Small intestine (tissue), 7 donors: ENCODE measurements around the gene ICE2. TPM values are rescaled to one million over a fixed set of nuclear protein-coding genes. Genes with fewer than 3 reads are reported as not detected.

Experiments used
- DNase-seq, 2 donors: peaks; one replicate each; pipeline versions ENCODE4 v3.0.0 to v3.0.0-alpha.2; 2013
- FAIRE-seq: peaks from 2 replicates; lab custom pipeline; 2012; peaks lifted over from hg19 to GRCh38; lab: Jason Lieb, UNC
- H3K27ac ChIP-seq, 3 donors: one replicate each; pipeline ENCODE4 v1.5.1; 2013; ENCODE audit warnings: low read length in 2 of 3, mild to moderate bottlenecking in 2 of 3, control low read depth in 1 of 3, inconsistent platforms in 1 of 3, low read depth in 1 of 3, moderate library complexity in 1 of 3
- H3K27me3 ChIP-seq, 3 donors: one replicate each; pipeline ENCODE4 v1.6.1; 2013; ENCODE audit warnings: low read length in 3 of 3, inconsistent platforms in 1 of 3; ENCODE audit not compliant: control insufficient read depth in 3 of 3, insufficient read depth in 3 of 3
- H3K36me3 ChIP-seq, 3 donors: one replicate each; pipeline ENCODE4 v1.6.1; 2013; ENCODE audit warnings: low read length in 3 of 3, inconsistent platforms in 1 of 3, low read depth in 1 of 3, mild to moderate bottlenecking in 1 of 3, moderate library complexity in 1 of 3; ENCODE audit not compliant: control insufficient read depth in 3 of 3, insufficient read depth in 2 of 3
- H3K4me1 ChIP-seq, 3 donors: one replicate each; pipeline ENCODE4 v1.6.1; 2013; ENCODE audit warnings: low read length in 2 of 3, inconsistent platforms in 1 of 3, low read depth in 1 of 3, mild to moderate bottlenecking in 1 of 3, moderate library complexity in 1 of 3; ENCODE audit not compliant: control insufficient read depth in 3 of 3, insufficient read depth in 2 of 3
- H3K4me3 ChIP-seq, 3 donors: one replicate each; pipeline ENCODE4 v1.5.1; 2013; ENCODE audit warnings: low read length in 3 of 3, control low read depth in 1 of 3, inconsistent platforms in 1 of 3, low read depth in 1 of 3, mild to moderate bottlenecking in 1 of 3, moderate library complexity in 1 of 3
- H3K9me3 ChIP-seq, 2 donors: one replicate each; pipeline ENCODE4 v1.6.1; 2013; ENCODE audit warnings: low read depth in 1 of 2, low read length in 1 of 2; ENCODE audit not compliant: control insufficient read depth in 2 of 2, insufficient read depth in 1 of 2
- WGBS, 3 donors: extraction: QIAGEN DNeasy Blood & Tissue Kit; methylation state at CpG; one replicate each; pipeline ENCODE4 v1.1.7; 2013; 5-methylcytosine and 5-hydroxymethylcytosine counted together
- polyA plus RNA-seq, 4 donors: library from polyadenylated mRNA; stranded (reverse) in 3 of 4; unstranded in 1 of 4; fragments of 200-250 nt in 3 of 4; fragments of 120-200 nt in 1 of 4; gene quantifications; one replicate each; pipeline versions ENCODE4 v1.2.1 to v1.2.3, GENCODE V29; 2013
- donor health status: healthy with polysubstance abuse.
- donor health status: control.
- donor health status: control.
- donor health status: Bipolar disorder and iron deficiency.
- donor health status: healthy.

The ICE2 gene
- polyA plus RNA-seq, 4 donors, result 4.3 to 41.0 (median 10.0) TPM

DNA sequence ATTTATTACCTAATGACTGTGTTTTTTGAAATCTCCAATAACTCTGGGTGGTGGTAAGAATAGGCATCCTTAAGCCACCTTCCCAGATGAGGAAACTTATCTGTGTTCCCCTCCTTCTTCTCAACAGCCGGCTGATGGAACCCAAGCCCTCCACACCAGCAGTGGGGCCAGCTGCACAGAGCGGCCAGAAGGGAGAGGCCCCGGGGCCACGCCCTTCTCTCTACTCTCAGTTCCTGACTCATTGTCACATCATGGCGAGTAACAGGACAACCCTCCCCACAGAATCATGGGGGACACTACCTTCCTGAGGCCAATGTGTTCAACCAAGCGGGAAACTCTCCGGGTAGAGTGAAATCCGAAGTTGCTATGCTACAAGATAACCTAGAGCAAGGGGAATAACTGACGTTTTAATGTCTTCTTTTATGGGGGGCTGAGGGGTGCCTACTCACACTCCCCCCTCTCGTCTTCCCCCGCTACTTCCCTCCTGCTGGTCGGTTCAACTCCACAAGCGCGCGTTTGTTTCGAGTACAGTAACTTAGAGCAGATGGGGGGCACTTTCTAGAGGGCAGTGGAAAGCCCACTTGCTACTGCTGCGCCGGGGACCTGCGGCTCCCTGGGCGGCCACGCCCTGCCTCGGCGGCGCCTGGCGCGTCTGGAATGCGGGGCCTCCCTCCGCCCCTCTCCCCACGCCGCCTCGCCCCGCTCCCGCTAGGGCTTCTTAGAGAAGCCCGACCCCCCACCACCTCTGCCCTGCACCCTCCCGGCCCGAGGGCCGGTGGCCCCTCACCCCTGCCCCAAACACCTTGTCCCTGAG lies 81.8 kb downstream of the ICE2 start:
- WGBS, 3 donors, result 0 to 1% (median 0%) methylated on average over 26 to 37 of the region's 37 CpGs
- Histone ChIP-seq H3K27ac (peak overlapping the region; percentile 97 to 99 (median 99)), H3K36me3 (peaks cover 0 to 27% (median 0%) of the 10 kb centered on the region in 3 donors), H3K4me3 (peak overlapping the region; percentile 81 to 91 (median 87)), H3K4me1 (peaks cover 0 to 56% (median 16%) of the 10 kb centered on the region in 3 donors), H3K9me3 (no peaks in the 10 kb centered on the region), H3K27me3 (no peaks in the 10 kb centered on the region)
- DNase-seq, result peak; percentile 87 to 94
- FAIRE-seq, result no peak

DNA sequence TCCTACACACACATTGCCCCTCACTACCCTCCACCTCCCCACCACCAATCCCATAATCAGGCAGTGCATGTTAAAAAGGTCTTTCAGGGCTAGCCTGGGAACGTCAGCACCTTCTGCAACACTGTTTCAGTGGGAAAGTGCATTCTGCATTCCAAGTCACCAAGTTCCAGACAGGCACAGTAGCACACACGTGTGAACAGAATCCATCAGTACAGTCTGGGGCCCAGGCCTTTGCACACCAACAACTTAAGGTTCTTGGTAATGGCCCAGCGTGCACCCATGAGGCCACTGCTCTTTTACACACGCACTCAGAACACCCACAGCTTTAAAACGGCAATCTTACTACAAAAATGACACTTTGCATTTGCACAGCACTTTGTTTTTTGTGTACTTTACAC lies 82.4 kb downstream of the ICE2 start:
- peak overlapping the region; percentile 97 to 99 (median 99) for H3K27ac ChIP-seq
- no peaks in the 10 kb centered on the region for H3K27me3 ChIP-seq
- FAIRE-seq (no peak), DNase-seq (peak in 1 of 2 donors; percentile 50)
- 12 to 24% (median 22%) methylated on average over 5 of the region's 5 CpGs for WGBS, 3 donors
- peaks cover 0 to 61% (median 16%) of the 10 kb centered on the region in 3 donors for H3K4me1 ChIP-seq
- peak overlapping the region; percentile 81 to 91 (median 87) for H3K4me3 ChIP-seq
- no peaks in the 10 kb centered on the region for H3K9me3 ChIP-seq
- H3K36me3 ChIP-seq, result peaks cover 0 to 27% (median 0%) of the 10 kb centered on the region in 3 donors

GRCh38 chr15:60396100-60396499 lies 82.8 kb downstream of the ICE2 start:
- DNase-seq, result no peak
- Histone ChIP-seq H3K4me3 (peak overlapping the region in 2 of 3 donors; percentile 87 to 91), H3K27ac (peak overlapping the region; percentile 97 to 99 (median 99)), H3K36me3 (peaks cover 0 to 27% (median 0%) of the 10 kb centered on the region in 3 donors), H3K27me3 (no peaks in the 10 kb centered on the region), H3K9me3 (no peaks in the 10 kb centered on the region), H3K4me1 (peaks cover 0 to 66% (median 16%) of the 10 kb centered on the region in 3 donors)
- FAIRE-seq, result no peak
- WGBS, 3 donors, result 69 to 74% (median 72%) methylated on average over 12 of the region's 12 CpGs

- peak overlapping the region in 1 of 3 donors; percentile 91 for H3K4me3 ChIP-seq
- no peak for DNase-seq
- WGBS, 3 donors, result 70 to 74% (median 72%) methylated on average over 9 of the region's 9 CpGs
- peaks cover 0 to 72% (median 16%) of the 10 kb centered on the region in 3 donors for H3K4me1 ChIP-seq
- H3K9me3 ChIP-seq, result no peaks in the 10 kb centered on the region
- peak overlapping the region; percentile 97 to 99 (median 99) for H3K27ac ChIP-seq
- H3K27me3 ChIP-seq, result no peaks in the 10 kb centered on the region
- FAIRE-seq, result no peak
- peaks cover 0 to 24% (median 0%) of the 10 kb centered on the region in 3 donors for H3K36me3 ChIP-seq
Measured at GRCh38 chr15:60395276-60396011, 83.5 kb downstream of the ICE2 start.

DNA sequence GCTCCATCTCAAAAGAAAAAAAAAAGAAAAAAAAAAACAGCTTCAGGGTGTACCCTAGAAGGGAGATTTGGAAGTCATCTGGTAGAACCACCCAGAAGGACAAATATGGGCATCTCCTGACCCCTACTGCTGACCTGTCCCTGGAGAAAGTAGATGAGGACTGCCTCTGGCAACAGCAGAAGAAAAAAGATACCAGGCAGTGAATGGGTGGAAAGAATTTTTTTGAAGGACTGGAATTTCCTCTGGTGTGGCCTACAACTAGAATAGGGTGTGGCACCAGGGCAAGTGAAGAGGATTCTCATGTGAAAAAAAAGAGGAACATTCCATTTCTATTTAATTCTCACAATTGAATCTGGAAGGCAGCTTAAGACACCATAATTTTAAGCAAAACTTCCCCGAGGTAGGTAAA lies 84.2 kb downstream of the ICE2 start:
- Histone ChIP-seq H3K9me3 (no peaks in the 10 kb centered on the region), H3K4me3 (peak overlapping the region in 1 of 3 donors; percentile 91), H3K27ac (peak overlapping the region; percentile 97 to 99 (median 99)), H3K27me3 (no peaks in the 10 kb centered on the region), H3K4me1 (peaks cover 4 to 78% (median 21%) of the 10 kb centered on the region in 3 donors), H3K36me3 (peaks cover 0 to 26% (median 3%) of the 10 kb centered on the region in 3 donors)
- peak in 1 of 2 donors; percentile 51 for DNase-seq
- WGBS, 3 donors, result 53 to 62% (median 56%) methylated on average over 1 of the region's 1 CpG
- FAIRE-seq, result no peak

DNA sequence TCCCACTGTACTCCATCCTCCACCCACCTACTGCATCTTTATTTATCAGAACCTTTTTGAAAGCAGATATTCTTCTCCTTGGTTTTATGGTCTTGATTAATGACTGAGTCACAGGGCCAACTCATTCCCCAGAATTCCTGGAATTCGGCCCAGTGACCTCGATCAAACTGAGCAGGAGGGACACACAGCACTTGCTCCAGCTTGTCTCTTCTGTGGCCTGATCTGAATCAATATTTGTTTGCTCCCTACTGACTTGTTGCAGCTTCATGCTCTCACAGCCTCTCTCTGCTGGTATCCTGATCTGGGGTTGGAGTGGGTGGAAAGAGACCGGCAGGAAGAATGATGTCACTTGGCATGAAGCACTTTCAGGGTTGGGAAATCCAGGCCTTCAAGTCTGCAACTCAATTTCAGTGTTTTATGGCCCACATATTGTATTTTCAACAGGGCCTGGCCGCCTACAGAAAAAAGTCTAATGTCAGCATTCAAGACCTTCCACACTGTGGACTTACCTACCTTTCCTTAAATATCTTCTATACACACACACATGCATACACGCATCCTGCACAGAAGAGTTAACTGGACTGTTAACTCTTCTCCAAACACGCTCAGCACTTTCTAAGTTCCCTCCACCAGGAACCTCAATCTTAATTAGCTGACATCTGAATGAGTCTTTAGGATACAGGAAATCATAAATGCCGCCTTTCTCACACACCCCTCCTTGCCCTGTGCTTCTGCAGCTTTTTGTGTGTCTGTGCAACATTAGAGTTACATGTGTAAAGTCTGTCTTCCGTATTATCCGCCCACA lies 85.8 kb downstream of the ICE2 start:
- Histone ChIP-seq H3K4me1 (peaks cover 7 to 75% (median 28%) of the 10 kb centered on the region in 3 donors), H3K9me3 (no peaks in the 10 kb centered on the region), H3K27me3 (no peaks in the 10 kb centered on the region), H3K27ac (peak overlapping the region; percentile 97 to 99 (median 99)), H3K36me3 (peaks cover 0 to 29% (median 3%) of the 10 kb centered on the region in 3 donors), H3K4me3 (peak overlapping the region in 1 of 3 donors; percentile 46)
- 11 to 25% (median 24%) methylated on average over 9 of the region's 9 CpGs for WGBS, 3 donors
- DNase-seq (peak; percentile 92 to 98), FAIRE-seq (no peak)

DNA sequence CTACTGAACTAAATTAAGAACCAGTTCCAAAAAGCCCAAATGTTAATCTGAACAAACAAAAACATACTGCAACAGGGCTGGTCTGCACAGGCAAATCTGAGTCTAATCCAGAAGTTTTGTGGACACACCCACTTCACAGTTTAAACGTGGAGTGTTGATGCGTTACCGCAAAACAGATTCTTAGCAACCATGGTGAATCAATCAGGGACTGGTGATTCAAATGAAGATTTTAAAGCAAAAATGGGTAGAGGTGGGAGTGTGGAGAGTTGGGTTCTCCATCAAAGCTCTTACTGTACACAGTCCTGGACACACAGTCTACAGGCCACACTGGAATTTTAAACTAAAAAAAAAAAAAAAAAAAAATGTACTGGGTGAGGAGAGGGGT lies 86.3 kb downstream of the ICE2 start:
- peaks cover 7 to 73% (median 28%) of the 10 kb centered on the region in 3 donors for H3K4me1 ChIP-seq
- FAIRE-seq (no peak), DNase-seq (peak; percentile 56 to 77)
- H3K27ac ChIP-seq, result peak overlapping the region; percentile 68 to 99 (median 97)
- H3K4me3 ChIP-seq, result peak overlapping the region in 1 of 3 donors; percentile 24
- H3K9me3 ChIP-seq, result no peaks in the 10 kb centered on the region
- no peaks in the 10 kb centered on the region for H3K27me3 ChIP-seq
- WGBS, 3 donors, result 2 to 11% (median 6%) methylated on average over 3 of the region's 3 CpGs
- H3K36me3 ChIP-seq, result peaks cover 0 to 29% (median 3%) of the 10 kb centered on the region in 3 donors
